ENCODE measurements around the gene COTL1.

The COTL1 gene

DNA sequence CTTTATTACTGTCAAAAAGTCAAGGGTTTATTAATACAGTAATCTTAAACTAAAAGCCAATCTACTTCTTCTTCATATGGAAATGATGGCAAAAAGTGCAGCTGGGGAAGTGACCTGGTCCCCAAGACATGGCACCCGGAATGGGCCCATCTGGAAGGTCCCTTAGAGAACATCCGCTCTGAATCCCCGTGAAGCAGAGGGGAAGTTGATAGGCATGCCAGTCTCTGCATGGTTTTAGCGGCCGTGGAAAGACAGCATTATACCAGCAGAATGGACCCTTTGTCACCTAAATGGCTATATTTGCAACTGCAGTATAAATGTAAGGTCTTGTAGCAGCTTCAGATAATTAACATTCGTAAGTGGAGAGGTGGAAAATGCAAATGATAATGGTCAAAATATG, 32.4 kb downstream of the COTL1 start:
- H3K27ac ChIP-seq, result no peak overlapping the region
- TF ChIP-seq, protein P1, sequence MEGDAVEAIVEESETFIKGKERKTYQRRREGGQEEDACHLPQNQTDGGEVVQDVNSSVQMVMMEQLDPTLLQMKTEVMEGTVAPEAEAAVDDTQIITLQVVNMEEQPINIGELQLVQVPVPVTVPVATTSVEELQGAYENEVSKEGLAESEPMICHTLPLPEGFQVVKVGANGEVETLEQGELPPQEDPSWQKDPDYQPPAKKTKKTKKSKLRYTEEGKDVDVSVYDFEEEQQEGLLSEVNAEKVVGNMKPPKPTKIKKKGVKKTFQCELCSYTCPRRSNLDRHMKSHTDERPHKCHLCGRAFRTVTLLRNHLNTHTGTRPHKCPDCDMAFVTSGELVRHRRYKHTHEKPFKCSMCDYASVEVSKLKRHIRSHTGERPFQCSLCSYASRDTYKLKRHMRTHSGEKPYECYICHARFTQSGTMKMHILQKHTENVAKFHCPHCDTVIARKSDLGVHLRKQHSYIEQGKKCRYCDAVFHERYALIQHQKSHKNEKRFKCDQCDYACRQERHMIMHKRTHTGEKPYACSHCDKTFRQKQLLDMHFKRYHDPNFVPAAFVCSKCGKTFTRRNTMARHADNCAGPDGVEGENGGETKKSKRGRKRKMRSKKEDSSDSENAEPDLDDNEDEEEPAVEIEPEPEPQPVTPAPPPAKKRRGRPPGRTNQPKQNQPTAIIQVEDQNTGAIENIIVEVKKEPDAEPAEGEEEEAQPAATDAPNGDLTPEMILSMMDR (conservative IDR thresholded peaks at IDR 0.05), result no peak

DNA sequence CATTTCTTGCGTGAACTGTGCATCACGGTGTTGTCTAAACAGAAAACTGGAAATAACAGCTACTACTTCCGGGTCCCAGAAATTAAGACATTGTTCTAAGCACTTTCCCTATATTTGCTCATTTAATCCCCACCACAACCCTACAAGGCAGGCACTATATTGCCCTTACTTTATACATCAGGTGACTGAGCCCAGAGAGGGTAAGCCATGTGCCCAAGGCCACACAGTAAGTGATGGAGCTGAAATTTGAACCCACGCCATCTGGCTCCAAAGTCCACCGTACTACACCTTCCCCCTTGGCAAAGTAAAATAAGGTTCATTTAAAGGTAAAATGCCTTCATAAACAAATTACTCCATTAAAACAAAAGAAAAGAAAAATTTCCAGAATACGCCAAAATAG, 33.2 kb downstream of the COTL1 start:
- H3K27ac ChIP-seq, result no peak overlapping the region
- TF ChIP-seq, protein P1 (conservative IDR thresholded peaks at IDR 0.05), result no peak

DNA sequence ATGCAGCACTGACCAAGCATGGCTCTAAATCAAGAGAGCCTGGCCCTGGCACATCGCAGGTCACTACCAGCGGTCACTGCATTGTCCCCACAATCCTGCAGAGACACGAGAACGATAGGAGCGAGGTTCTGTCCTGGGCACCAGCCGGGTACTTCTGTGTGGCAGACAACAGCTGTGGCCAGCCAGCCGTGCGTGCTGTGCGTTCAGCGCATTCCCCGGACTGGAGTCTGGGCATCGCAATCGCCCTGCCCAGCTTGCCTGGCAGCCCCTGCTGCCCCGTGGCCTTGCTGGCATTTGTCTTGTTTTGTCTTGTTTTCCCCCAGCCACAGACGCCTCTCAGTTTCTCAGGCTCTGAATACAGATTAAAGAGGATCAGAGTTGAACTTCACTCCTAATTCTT, 33.9 kb downstream of the COTL1 start:
- TF ChIP-seq, protein P1 (conservative IDR thresholded peaks at IDR 0.05), result no peak
- H3K27ac ChIP-seq, result no peak overlapping the region

DNA sequence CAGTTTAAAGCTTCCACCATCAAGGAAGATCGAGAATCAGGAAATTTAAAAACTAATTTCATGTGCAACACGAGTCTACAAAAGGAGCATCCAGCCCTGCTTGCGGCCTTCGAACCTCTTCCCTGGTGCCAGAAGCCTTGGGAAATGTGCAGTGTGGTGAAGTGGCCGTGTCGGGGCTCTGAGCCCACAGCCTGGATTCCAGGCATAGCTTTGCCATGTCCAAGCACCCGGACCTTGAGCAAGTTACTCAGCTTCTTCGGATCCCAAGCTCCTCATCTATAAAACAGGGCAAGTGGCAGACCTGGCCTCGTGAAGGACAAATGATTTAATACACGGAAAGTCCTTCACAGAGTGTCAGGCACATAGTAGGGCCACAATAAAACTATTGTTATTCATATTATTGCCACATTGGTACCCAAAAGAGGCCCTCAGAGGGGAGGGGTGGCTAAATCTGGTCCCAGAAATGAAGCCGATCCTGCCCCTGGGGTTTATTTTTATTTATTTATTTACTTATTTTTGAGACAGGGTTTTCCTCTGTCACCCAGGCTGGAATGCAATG, 34.8 kb downstream of the COTL1 start:
- H3K27ac ChIP-seq, result no peak overlapping the region
- TF ChIP-seq, protein P1 (conservative IDR thresholded peaks at IDR 0.05), result no peak

DNA sequence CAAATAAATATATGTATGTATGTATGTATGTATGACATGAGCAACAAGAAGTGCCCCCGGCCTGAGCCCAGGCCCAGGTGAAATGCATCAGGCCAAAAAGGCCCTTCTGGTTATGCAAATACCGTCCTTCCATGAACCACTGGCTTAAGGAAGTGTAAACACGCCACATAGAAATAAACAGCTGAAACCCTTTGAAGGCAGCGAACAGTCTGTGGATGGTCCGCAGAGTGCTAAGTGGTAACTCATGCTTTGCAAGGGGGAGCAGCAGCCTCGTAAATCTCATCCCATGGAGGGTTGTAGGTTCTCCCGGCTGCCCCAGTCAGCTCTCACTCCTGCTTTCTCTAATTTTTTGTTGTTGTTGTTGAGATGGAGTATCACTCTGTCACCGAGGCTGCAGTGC, 36.7 kb downstream of the COTL1 start:
- TF ChIP-seq, protein P1 (conservative IDR thresholded peaks at IDR 0.05), result no peak
- no peak overlapping the region for H3K27ac ChIP-seq

DNA sequence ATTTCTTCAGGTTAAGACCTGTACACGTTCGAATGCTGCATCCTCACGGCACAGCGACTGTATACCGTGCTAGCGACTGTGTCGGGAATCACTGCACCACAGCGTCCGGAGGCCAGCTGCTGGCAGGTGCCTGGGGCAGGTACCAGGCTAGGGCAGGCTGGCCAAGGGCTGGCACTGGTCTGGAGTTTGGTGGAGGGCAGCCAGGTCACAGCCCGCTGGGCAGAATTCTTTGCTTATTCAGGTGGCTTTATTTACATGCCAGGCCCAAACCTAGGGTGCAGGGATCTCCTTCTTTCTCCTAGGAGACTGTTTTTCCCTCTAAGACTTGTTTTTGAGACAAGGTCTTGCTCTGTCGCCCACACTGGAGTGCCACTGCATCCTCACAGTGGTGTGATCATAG, 37.9 kb downstream of the COTL1 start:
- H3K27ac ChIP-seq, result no peak overlapping the region

DNA sequence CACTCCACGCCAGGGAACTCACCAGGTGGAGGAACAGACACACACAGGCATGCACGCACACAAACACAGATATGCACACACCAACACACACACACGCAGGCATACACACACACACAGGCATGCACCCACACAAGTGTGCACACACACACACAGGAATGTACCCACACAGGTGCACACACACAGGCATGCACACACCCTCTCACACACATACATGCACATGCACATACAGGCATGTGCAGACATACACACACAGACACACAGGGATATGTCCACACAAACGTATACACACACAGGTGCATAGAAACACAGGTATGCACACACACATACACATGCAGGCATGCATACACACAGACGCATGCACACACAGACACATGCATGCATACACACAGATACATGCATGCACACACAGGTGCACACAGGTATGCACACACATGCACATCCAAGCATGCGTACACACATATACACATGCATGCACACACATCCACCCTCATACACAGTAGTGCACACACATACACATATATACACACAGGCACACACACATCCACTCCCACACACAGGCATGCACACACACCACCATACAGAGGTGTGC, 39.2 kb downstream of the COTL1 start:
- TF ChIP-seq, protein P1 (conservative IDR thresholded peaks at IDR 0.05), result no peak
- no peak overlapping the region for H3K27ac ChIP-seq

More for the DNA sequence above, 37.9 kb downstream of the COTL1 start:
- TF ChIP-seq, protein P1 (conservative IDR thresholded peaks at IDR 0.05), result no peak

Measured in VCaP (cell line).